ENCODE data around the gene E2F3.

DNA sequence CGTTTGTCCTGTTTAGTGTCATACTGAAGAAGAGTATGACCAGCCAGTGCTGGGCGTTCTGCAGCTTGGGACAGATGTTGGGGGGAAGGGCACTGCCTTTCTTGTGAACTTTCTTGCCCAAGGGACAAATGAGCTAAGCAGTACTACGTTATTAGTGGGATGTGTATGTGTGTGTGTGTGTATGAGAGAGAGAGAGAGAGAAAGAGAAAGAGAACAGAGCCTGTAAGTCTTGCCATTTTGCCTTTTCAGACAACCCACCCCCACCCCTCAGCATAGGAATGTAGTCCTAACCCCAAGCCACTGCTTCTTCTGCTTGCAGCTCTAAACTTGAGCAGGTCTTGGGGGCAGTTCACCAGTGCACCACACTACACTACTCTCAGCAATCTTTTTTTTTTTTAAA is 45.5 kb downstream of the E2F3 start:
- TF ChIP-seq, protein P1, sequence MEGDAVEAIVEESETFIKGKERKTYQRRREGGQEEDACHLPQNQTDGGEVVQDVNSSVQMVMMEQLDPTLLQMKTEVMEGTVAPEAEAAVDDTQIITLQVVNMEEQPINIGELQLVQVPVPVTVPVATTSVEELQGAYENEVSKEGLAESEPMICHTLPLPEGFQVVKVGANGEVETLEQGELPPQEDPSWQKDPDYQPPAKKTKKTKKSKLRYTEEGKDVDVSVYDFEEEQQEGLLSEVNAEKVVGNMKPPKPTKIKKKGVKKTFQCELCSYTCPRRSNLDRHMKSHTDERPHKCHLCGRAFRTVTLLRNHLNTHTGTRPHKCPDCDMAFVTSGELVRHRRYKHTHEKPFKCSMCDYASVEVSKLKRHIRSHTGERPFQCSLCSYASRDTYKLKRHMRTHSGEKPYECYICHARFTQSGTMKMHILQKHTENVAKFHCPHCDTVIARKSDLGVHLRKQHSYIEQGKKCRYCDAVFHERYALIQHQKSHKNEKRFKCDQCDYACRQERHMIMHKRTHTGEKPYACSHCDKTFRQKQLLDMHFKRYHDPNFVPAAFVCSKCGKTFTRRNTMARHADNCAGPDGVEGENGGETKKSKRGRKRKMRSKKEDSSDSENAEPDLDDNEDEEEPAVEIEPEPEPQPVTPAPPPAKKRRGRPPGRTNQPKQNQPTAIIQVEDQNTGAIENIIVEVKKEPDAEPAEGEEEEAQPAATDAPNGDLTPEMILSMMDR (IDR thresholded peaks at IDR 0.05), result no peak
- TF ChIP-seq EP300 (IDR thresholded peaks at IDR 0.05) (no peak), POLR2AphosphoS5 (IDR thresholded peaks at IDR 0.05) (no peak), POLR2A (IDR thresholded peaks at IDR 0.05; ENCODE audit: low read depth) (no peak)

Data from esophagus muscularis mucosa (tissue), 4 donors.